ENCODE data around the gene KDM1A. TPM values are rescaled to one million over a fixed set of nuclear protein-coding genes. Genes with fewer than 3 reads are reported as not detected.

The KDM1A gene
- total and polyA plus RNA-seq, 9 of the 15 experiments (the other 6 are each of a cell fraction or from before 2014, with no cell fraction given), result 59.2 to 181 (median 168) TPM

- TF ChIP-seq MNT (conservative IDR thresholded peaks at IDR 0.05) (peak; percentile 94 to 97), SMARCA4 (IDR thresholded peaks at IDR 0.05) (peak; percentile 51; the same call in 1 of the 2 replicates), ZNF165 (CRISPR knock-in tag; IDR thresholded peaks at IDR 0.05; ENCODE audit: borderline replicate concordance) (peak; percentile 54; the same call in 1 of the 2 replicates), ARID2 (IDR thresholded peaks at IDR 0.05) (no peak), U2AF2 (optimal IDR thresholded peaks at IDR 0.05; ENCODE audit: low read depth, low read length) (no peak), XRCC3 (IDR thresholded peaks at IDR 0.05) (no peak), ZHX1 (conservative IDR thresholded peaks at IDR 0.05; ENCODE audit: low read length) (peak; percentile 85; the same call in 1 of the 2 replicates), ARID4B (CRISPR knock-in tag; IDR thresholded peaks at IDR 0.05) (peak; percentile 94), SMARCB1 (IDR thresholded peaks at IDR 0.05; ENCODE audit: insufficient read length, low read depth) (no peak), ZNF395 (CRISPR knock-in tag; IDR thresholded peaks at IDR 0.05) (peak; percentile 85), PRPF4 (IDR thresholded peaks at IDR 0.05; ENCODE audit: insufficient read depth, low read depth, low read length, poor library complexity, severe bottlenecking) (peak; percentile 81)
- TF ChIP-seq, protein P1, sequence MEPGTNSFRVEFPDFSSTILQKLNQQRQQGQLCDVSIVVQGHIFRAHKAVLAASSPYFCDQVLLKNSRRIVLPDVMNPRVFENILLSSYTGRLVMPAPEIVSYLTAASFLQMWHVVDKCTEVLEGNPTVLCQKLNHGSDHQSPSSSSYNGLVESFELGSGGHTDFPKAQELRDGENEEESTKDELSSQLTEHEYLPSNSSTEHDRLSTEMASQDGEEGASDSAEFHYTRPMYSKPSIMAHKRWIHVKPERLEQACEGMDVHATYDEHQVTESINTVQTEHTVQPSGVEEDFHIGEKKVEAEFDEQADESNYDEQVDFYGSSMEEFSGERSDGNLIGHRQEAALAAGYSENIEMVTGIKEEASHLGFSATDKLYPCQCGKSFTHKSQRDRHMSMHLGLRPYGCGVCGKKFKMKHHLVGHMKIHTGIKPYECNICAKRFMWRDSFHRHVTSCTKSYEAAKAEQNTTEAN (CRISPR knock-in tag; IDR thresholded peaks at IDR 0.05), result no peak; the same call in 1 of the 2 replicates
- TF ChIP-seq, protein P2, sequence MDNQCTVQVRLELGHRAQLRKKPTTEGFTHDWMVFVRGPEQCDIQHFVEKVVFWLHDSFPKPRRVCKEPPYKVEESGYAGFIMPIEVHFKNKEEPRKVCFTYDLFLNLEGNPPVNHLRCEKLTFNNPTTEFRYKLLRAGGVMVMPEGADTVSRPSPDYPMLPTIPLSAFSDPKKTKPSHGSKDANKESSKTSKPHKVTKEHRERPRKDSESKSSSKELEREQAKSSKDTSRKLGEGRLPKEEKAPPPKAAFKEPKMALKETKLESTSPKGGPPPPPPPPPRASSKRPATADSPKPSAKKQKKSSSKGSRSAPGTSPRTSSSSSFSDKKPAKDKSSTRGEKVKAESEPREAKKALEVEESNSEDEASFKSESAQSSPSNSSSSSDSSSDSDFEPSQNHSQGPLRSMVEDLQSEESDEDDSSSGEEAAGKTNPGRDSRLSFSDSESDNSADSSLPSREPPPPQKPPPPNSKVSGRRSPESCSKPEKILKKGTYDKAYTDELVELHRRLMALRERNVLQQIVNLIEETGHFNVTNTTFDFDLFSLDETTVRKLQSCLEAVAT (IDR thresholded peaks at IDR 0.05), result peak in 1 of 2 experiments; percentile 87; a peak in 3 of 4 replicates
These were observed at the start of gene KDM1A (continued) for GRCh38 chr1:23019094-23019862.

All from K562 (cell line).